HG03064 (cell line): ENCODE results near the gene UTY.

Source experiments
- ATAC-seq: cut with Tn5 transposase; IDR thresholded peaks from one replicate; pipeline ENCODE4 v1.9.1; 2021; ENCODE audit warnings: low read depth; ENCODE audit not compliant: unreplicated experiment

UTY gene

DNA sequence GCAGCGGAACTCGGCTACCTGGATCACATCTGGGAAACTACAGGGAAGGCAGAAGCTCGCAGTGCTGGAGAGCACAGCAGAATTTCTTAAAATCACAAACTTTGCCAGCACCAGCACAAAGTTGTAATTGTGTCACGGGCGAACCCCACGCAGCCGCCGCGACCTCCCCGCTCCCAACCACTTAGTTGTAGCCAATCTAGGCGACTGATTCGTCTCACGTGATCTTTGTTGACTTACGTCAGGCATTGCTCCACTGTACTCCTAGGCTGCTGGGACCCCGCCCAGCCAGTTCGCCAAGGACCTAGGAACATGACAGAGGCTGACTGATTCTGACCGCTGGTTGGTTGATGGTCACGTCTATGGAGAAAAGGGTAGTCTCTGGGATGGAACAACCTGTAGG is at the start of gene UTY:
TSS of gene UTY (minus strand) at position 206 of the 400 bp plus-strand sequence. CDS start 368 bp downstream, outside the sequence.
- ATAC-seq: no peak

GRCh38 chrY:13520474-13520873 is 40.6 kb upstream of the UTY start:
- no peak for ATAC-seq

DNA sequence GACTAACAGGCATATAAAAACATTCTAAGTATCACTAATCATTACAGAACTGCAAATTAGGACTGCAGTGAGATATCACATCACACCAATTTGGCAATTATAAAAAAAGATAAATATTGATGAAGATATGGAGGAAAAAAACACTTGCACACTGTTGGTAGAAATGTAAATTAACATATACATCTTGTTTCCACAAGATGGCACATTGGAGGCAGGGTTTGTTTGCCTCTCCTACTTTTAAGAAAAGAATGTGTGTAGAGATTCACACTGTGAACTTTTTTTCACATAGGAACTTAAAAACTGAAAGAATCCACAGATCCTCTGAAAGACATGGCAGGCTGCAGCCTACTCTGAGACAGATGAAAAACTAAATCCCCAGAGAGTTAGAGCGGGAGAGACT is 21.4 kb upstream of the UTY start:
- ATAC-seq: no peak

DNA sequence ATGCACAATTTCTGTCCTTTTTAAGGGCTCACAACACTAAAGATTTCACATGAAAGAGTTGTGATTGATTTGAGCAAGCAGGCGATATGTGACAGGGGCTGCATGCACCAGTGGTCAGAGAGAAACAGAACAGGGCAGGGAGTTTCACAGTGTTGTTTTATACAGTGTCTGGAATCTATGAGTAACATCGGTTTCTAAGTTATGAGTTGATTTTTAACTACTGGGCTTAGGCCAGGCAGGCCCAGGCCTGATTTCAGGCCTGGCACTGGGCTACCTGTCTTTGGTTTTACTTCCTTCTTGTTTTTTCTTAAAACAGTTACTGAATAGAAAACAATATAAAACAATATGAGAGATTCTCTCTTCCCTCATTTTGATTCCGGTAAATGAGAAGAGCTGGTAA is 13.9 kb upstream of the UTY start:
- ATAC-seq: no peak

- no peak for ATAC-seq
Measured at GRCh38 chrY:13492408-13492807, 12.6 kb upstream of the UTY start.

- ATAC-seq: no peak
Measured at GRCh38 chrY:13488738-13489137, 8.9 kb upstream of the UTY start.

GRCh38 chrY:13479121-13479711 is 617 bp downstream of the UTY start:
- no peak for ATAC-seq

DNA sequence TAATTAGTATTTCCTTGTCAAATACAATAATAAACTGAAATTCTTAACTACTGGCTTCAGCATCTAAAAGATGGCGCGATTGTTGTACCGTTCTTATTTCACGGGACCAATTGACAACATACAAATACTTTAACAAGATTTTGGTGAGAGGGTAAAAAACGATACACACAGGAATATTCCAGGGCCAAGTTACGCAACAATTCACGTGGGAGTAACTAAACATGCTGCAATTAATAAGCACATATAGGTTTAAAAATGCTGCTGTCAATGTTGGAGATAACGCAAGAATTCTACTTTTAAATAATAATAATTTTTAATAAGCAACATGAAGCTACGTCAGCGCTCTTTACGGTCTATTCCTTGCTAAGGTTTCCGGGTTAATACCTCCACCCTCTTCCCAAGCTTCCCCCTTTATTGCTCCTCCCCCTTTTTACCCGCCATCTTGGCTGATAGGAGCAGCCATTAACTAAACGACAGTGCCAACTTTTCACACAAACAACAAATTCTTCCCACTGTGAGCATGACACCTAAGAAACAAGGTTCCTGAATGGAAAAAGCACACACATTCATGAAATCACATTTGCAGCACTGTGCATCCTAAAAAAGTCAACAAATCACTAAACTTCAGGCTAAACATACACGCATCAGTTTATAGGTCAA is 1.6 kb downstream of the UTY start:
- no peak for ATAC-seq

GRCh38 chrY:13474997-13475396 is 4.8 kb downstream of the UTY start:
- ATAC-seq: no peak

DNA sequence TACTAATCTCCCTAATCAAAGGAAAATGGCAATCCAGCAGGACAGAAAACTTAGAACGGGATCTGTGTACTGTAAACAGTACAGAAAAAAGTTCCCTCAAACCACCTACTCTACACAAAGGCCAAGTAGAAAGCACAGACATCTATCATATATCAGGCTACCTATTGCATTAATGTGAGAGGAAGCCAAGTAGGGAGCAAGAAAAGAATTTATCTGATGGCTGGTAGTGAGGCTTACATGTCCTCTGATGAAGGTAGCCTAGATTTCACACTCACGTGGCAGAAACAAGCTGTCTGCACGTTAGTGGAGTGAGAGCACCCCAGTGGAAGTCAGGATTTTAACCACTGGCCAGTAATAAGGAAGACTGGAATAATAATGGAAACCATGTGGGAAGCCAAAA is 28.3 kb downstream of the UTY start:
- no peak for ATAC-seq

- ATAC-seq: no peak
Measured at GRCh38 chrY:13450596-13451130, 29.2 kb downstream of the UTY start.

DNA sequence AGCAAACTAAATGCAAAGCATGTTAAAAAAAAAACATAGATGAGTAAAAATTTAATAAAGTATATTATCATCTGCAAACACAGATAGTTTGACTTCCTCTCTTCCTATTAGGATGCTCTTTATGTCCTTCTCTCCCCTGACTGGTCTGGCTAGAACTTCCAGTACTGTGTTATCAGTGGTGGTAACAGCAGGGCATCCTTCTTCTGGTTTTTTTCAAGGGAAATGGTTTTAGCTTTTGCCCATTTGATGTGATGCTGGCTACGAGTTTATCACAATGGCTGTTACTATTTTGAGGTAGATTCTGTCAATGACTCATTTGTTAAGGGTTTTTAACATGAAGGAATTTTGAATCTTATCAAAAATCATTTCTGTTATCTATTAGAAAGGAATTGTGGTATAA is 34.3 kb downstream of the UTY start:
- ATAC-seq: no peak

- ATAC-seq: no peak
Measured at GRCh38 chrY:13443146-13443545, 36.7 kb downstream of the UTY start.

DNA sequence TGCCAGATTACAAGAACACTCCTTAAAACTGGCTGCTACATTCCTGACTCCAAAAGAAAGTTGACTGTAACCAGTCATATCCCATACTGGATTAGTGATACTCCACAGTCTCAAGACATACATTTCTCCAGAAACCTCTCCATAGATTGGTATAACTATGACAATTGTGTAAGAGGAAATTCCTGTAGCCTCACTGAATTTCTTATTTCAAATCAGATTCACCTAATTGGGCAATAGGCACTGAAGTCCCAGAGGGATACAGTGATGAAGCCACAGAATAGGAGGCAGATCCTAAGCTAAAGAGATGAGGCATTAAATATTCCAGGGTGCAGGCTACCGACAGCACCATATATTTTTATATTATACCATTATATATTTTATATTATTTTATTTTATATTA is 39.0 kb downstream of the UTY start:
- ATAC-seq: no peak

DNA sequence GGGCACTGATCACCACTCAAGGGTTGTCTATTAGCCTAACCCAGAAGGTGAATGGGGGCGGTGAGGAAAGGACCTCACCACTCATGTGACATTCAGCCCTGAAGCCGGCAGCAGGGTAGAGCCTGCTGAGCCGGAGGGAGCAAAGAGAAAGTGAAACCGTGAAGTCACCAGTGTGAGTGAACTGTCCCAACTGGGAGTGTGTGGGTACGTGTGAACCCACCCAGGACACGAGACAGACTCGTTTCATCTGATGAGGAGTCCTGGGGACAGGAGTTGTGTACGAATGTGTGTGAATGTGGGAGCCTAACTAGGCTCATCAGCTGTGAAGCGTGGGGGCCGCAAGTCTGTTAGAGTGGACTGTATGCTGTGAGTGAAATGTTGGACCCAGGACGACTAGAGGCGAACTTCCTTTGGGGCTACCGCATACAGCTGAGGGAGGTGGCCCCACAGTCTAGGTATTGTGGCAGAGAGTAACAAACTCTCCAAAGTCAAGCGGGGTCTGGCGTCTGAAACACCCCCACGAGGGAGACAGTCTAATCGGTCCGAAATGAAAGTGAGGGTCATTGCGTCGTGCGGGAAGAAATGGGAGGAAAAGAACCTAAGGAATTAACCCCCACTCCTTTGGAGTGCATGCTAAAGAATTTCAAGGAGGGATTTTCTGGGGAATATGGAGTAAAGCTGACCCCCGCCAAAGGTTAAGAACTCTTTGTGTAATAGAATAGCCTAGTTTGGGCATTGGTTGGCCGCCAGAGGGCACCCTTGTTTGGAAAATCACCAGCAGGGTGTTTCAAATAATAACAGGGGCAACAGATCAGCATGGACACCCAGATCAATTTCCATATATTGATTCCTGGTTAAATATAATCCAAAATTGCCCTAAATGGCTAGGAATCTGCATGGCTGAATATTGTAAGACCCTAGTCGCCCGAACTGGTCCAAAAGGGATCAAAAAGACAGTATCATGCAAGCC is 43.6 kb downstream of the UTY start:
- ATAC-seq: no peak

GRCh38 chrY:13435206-13435967 is 44.4 kb downstream of the UTY start:
- no peak for ATAC-seq

- ATAC-seq: no peak
Measured at GRCh38 chrY:13432293-13433025, 47.4 kb downstream of the UTY start.

- ATAC-seq: no peak
Measured at GRCh38 chrY:13429551-13429950, 50.3 kb downstream of the UTY start.

DNA sequence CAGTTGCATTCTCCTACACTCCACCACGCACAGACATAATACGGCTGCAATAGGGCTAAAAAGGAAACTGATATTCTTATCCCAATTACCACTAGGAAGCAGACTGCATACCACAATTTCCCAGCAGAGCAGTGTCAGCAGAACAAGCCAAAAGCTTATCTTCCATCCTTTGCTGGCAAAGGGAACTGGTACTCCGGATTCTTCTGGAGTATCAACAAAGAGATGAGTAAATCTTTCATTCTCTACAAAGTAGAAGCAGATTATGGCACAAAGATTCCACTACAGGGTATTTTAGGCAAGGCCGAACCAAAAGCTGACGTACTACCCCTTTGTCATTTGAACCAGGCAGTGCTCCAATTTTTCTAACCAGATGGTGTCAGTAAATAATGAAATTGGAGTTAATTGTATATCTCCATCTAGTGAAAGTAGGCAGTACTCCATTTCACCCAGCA is 56.5 kb downstream of the UTY start:
- no peak for ATAC-seq
